ENCODE measurements around the gene TSC22D1.
"Not testable (repeated sequence)": the region's sequence is repeated elsewhere in the genome, so short reads cannot be mapped to it uniquely, and the experiment has no call there.

The TSC22D1 gene

GRCh38 chr13:44498969-44499368, 77.2 kb downstream of the TSC22D1 start:
- DNase-seq: no peak

GRCh38 chr13:44498502-44498901, 77.6 kb downstream of the TSC22D1 start:
- DNase-seq: no peak

GRCh38 chr13:44497801-44498200, 78.3 kb downstream of the TSC22D1 start:
- no peak for DNase-seq

GRCh38 chr13:44493213-44493812, 82.8 kb downstream of the TSC22D1 start:
- no peak for DNase-seq

- DNase-seq: no peak
These were observed 86.4 kb downstream of the TSC22D1 start for GRCh38 chr13:44489751-44490150.

- DNase-seq: no peak
These were observed 88.1 kb downstream of the TSC22D1 start for GRCh38 chr13:44487989-44488388.

GRCh38 chr13:44484562-44485138, 91.5 kb downstream of the TSC22D1 start:
- DNase-seq: peak in 1 of 2 experiments; percentile 15

- no peak for DNase-seq
These were observed 101.8 kb downstream of the TSC22D1 start for GRCh38 chr13:44474122-44474910.

- DNase-seq: no peak
These were observed 104.4 kb downstream of the TSC22D1 start for GRCh38 chr13:44471686-44472085.

GRCh38 chr13:44470638-44471562, 105.2 kb downstream of the TSC22D1 start:
- DNase-seq: peak; percentile 55 to 56

GRCh38 chr13:44468874-44469273, 107.3 kb downstream of the TSC22D1 start:
- no peak for DNase-seq

- no peak for DNase-seq
These were observed 110.8 kb downstream of the TSC22D1 start for GRCh38 chr13:44465318-44465717.

GRCh38 chr13:44464471-44464870, 111.7 kb downstream of the TSC22D1 start:
- no peak for DNase-seq

GRCh38 chr13:44463759-44464158, 112.4 kb downstream of the TSC22D1 start:
- no peak for DNase-seq

GRCh38 chr13:44459674-44460073, 116.5 kb downstream of the TSC22D1 start:
- no peak for DNase-seq

GRCh38 chr13:44458313-44458975, 117.7 kb downstream of the TSC22D1 start:
- no peak for DNase-seq

- DNase-seq: not testable (repeated sequence)
These were observed 119.9 kb downstream of the TSC22D1 start for GRCh38 chr13:44456212-44456611.

- DNase-seq: no peak
These were observed 120.4 kb downstream of the TSC22D1 start for GRCh38 chr13:44455769-44456168.

GRCh38 chr13:44453881-44454280, 122.2 kb downstream of the TSC22D1 start:
- no peak for DNase-seq

- no peak for DNase-seq
These were observed 123.1 kb downstream of the TSC22D1 start for GRCh38 chr13:44453069-44453468.

GRCh38 chr13:44452418-44452817, 123.7 kb downstream of the TSC22D1 start:
- no peak for DNase-seq

- no peak for DNase-seq
These were observed 124.5 kb downstream of the TSC22D1 start for GRCh38 chr13:44451651-44452050.
